Measurements from ENCODE around the gene SLC2A10. TPM values are rescaled to one million over a fixed set of nuclear protein-coding genes. Genes with fewer than 3 reads are reported as not detected.

SLC2A10 gene
- total RNA-seq, 4 donors from 2014 or later = 3.9 to 14.9 (median 10.0) TPM

- WGBS, 2 donors = 56 to 58% methylated on average over 3 of the region's 3 CpGs
- intact Hi-C loops (cut with DNase I; ENCODE audit: low total_unique reads) = no loop called here
- TF ChIP-seq POLR2A (IDR thresholded peaks at IDR 0.05) = no peak
- TF ChIP-seq, protein P1, sequence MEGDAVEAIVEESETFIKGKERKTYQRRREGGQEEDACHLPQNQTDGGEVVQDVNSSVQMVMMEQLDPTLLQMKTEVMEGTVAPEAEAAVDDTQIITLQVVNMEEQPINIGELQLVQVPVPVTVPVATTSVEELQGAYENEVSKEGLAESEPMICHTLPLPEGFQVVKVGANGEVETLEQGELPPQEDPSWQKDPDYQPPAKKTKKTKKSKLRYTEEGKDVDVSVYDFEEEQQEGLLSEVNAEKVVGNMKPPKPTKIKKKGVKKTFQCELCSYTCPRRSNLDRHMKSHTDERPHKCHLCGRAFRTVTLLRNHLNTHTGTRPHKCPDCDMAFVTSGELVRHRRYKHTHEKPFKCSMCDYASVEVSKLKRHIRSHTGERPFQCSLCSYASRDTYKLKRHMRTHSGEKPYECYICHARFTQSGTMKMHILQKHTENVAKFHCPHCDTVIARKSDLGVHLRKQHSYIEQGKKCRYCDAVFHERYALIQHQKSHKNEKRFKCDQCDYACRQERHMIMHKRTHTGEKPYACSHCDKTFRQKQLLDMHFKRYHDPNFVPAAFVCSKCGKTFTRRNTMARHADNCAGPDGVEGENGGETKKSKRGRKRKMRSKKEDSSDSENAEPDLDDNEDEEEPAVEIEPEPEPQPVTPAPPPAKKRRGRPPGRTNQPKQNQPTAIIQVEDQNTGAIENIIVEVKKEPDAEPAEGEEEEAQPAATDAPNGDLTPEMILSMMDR (IDR thresholded peaks at IDR 0.05) = no peak
- DNase-seq (ENCODE audit: low spot score in 2 of 2) = no peak
- no peak overlapping the region for H3K4me3 ChIP-seq (ENCODE audit: low read depth, poor library complexity, severe bottlenecking)
Observed at GRCh38 chr20:46749147-46749546, 39.7 kb downstream of the SLC2A10 start.

DNA sequence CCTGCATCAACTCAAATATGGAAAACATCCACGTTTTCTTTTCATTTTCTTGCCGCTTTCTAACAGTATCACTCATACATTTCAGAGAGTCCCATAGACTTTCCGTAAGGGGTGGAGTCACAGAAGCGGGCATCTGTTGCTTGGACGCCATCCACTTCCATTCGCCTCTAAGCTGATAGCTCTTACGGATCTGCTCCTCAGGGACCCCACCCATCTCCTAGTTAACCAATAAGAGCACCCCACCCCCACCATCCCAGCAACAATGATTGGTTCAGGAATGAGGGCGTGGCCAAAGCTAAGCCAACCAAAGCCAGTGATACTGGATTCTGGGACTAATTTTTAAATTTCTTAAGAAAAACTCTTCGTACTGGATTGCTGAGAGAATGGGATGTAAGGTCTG is 42.4 kb downstream of the SLC2A10 start:
- no peak for TF ChIP-seq POLR2A (IDR thresholded peaks at IDR 0.05)
- TF ChIP-seq, protein P1 (IDR thresholded peaks at IDR 0.05) = no peak
- intact Hi-C loops (cut with DNase I; ENCODE audit: low total_unique reads) = loop anchor here (10.0 kb wide), 2 partner anchors 493 to 633 kb away; no protein-coding TSS in a partner anchor

DNA sequence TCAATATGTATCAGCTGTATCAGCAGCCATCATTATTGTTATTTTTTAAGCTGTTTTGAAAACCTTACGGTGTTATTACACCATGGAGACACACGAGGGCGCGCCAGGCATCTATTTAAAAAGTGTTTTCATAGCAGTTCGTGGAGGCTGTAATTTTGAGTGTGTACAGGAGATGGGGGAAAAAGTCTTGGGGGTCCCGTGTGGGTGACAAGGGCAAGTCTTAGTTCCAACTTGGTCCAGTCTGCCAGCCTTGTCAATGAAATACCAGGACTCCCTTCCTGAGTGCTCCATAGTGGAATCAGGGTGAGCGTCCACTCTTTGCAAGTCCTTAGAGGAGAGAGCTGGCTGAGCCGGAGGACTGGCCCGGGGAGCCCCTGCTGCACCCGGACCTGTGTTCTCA is 43.3 kb downstream of the SLC2A10 start:
- DNase-seq (ENCODE audit: low spot score in 2 of 2) = peak in 1 of 2 donors; percentile 30
- no peak overlapping the region for H3K4me3 ChIP-seq (ENCODE audit: low read depth, poor library complexity, severe bottlenecking)
- intact Hi-C loops (cut with DNase I; ENCODE audit: low total_unique reads) = loop anchor here (10.0 kb wide), 2 partner anchors 492 to 632 kb away; no protein-coding TSS in a partner anchor
- 11 to 16% methylated on average over 10 of the region's 10 CpGs for WGBS, 2 donors
- TF ChIP-seq, protein P1 (IDR thresholded peaks at IDR 0.05) = no peak
- no peak for TF ChIP-seq POLR2A (IDR thresholded peaks at IDR 0.05)

More for the DNA sequence above, 42.4 kb downstream of the SLC2A10 start:
- no peak for DNase-seq (ENCODE audit: low spot score in 2 of 2)
- 54 to 58% methylated on average over 9 of the region's 9 CpGs for WGBS, 2 donors
- no peak overlapping the region for H3K4me3 ChIP-seq (ENCODE audit: low read depth, poor library complexity, severe bottlenecking)

GRCh38 chr20:46755483-46756413 is 46.3 kb downstream of the SLC2A10 start:
- TF ChIP-seq, protein P1 (IDR thresholded peaks at IDR 0.05) = no peak
- no peak for TF ChIP-seq POLR2A (IDR thresholded peaks at IDR 0.05)
- 90 to 91% methylated on average over 11 of the region's 11 CpGs for WGBS, 2 donors
- intact Hi-C loops (cut with DNase I; ENCODE audit: low total_unique reads) = loop anchor here (10.0 kb wide), 2 partner anchors 489 to 629 kb away; no protein-coding TSS in a partner anchor
- no peak overlapping the region for H3K4me3 ChIP-seq (ENCODE audit: low read depth, poor library complexity, severe bottlenecking)
- no peak for DNase-seq (ENCODE audit: low spot score in 2 of 2)

DNA sequence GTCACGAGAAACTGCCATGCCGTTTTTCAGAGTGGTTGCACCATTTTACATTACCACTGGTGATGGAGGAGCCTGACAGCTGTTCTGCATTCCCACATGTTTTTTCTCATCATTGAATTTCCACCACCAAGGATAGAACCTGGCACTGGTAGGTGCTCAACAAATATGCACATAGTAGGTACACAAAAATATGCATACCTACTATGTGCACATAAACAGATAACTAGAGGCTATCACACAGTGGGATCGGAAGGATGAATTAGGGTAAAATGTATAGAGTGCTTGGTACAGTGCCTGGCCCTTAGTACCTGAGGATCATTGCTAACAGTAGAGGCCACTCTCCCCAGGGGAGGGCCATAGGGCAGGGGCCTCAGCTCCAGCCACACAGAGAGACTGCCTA is 47.0 kb downstream of the SLC2A10 start:
- TF ChIP-seq, protein P1 (IDR thresholded peaks at IDR 0.05) = no peak
- TF ChIP-seq POLR2A (IDR thresholded peaks at IDR 0.05) = no peak
- no peak for DNase-seq (ENCODE audit: low spot score in 2 of 2)
- no peak overlapping the region for H3K4me3 ChIP-seq (ENCODE audit: low read depth, poor library complexity, severe bottlenecking)
- 90 to 94% methylated on average over 3 of the region's 3 CpGs for WGBS, 2 donors
- intact Hi-C loops (cut with DNase I; ENCODE audit: low total_unique reads) = loop anchor here (10.0 kb wide), 2 partner anchors 488 to 628 kb away; no protein-coding TSS in a partner anchor

Data from lower leg skin (tissue), 4 donors.